Left colon (tissue), 2 donors: ENCODE data around the gene ZBTB32. TPM values are rescaled to one million over a fixed set of nuclear protein-coding genes. Genes with fewer than 3 reads are reported as not detected.
A peak's percentile ranks its signal among the peaks of the same experiment; 100 is the strongest.

Experiments used
- ATAC-seq: fragments of 200-7000 bp; cut with Tn5 transposase; one replicate; pipeline ENCODE4 v1.9.1; 2020; ENCODE audit warnings: mild to moderate bottlenecking, moderate library complexity
- DNase-seq, 2 donors: peaks; one replicate each; pipeline ENCODE4 v3.0.0-alpha.2; 2020
- intact Hi-C, 2 donors: fragments of 100-400 bp; cut with DNase I in 1 of 2; cut with micrococcal nuclease in 1 of 2; formaldehyde crosslinking; loops; one replicate each; pipeline versions ENCODE4 v1.11.2 to v1.14.0; 2022; cut with DNase I, micrococcal nuclease
- total RNA-seq, 2 donors: library from RNA; stranded (reverse); fragmentation: NEBNext Ultra II Directional; extraction: Animal tissue kit (Norgen Biotek cat#: 25700); gene quantifications; one replicate each; pipeline ENCODE4 v1.2.1, GENCODE V29; 2021
- donor health status: DM: no; HTN: no; CAD: no.
- donor health status: DM: yes; HTN: yes; CAD: no.

Gene ZBTB32
- total RNA-seq, 2 donors from 2014 or later, result 0.15 to 1.1 TPM

- DNase-seq, result no peak
- ATAC-seq, result no peak
- intact Hi-C loops, result no loop called here
These were observed 25.4 kb downstream of the ZBTB32 start for GRCh38 chr19:35729763-35730162.

GRCh38 chr19:35730326-35730725 is 26.0 kb downstream of the ZBTB32 start:
- no peak for DNase-seq
- ATAC-seq, result no peak
- intact Hi-C loops, result no loop called here

- ATAC-seq (peak; percentile 18), DNase-seq (no peak)
- intact Hi-C loops, result no loop called here
These were observed 27.0 kb downstream of the ZBTB32 start for GRCh38 chr19:35731353-35731752.

GRCh38 chr19:35731779-35732405 is 27.5 kb downstream of the ZBTB32 start:
- no peak for ATAC-seq

GRCh38 chr19:35732540-35733179 is 28.3 kb downstream of the ZBTB32 start:
- ATAC-seq, result no peak
- intact Hi-C loops, result no loop called here
- DNase-seq, result no peak

More at GRCh38 chr19:35731779-35732405, 27.5 kb downstream of the ZBTB32 start:
- no peak for DNase-seq
- intact Hi-C loops, result no loop called here

GRCh38 chr19:35733180-35734125 is 29.1 kb downstream of the ZBTB32 start:
- intact Hi-C loops, result no loop called here
- ATAC-seq, result no peak
- DNase-seq, result no peak

GRCh38 chr19:35734273-35734672 is 29.9 kb downstream of the ZBTB32 start:
- intact Hi-C loops, result no loop called here
- no peak for ATAC-seq
- no peak for DNase-seq

GRCh38 chr19:35734889-35735288 is 30.5 kb downstream of the ZBTB32 start:
- ATAC-seq, result no peak
- no peak for DNase-seq
- intact Hi-C loops, result no loop called here

- intact Hi-C loops, result no loop called here
- no peak for ATAC-seq
- no peak for DNase-seq
These were observed 32.8 kb downstream of the ZBTB32 start for GRCh38 chr19:35736913-35737886.

GRCh38 chr19:35738021-35738886 is 33.9 kb downstream of the ZBTB32 start:
- DNase-seq (no peak), ATAC-seq (no peak)
- intact Hi-C loops, result no loop called here

- intact Hi-C loops, result no loop called here
- DNase-seq (no peak), ATAC-seq (no peak)
These were observed 34.5 kb downstream of the ZBTB32 start for GRCh38 chr19:35738887-35739229.

GRCh38 chr19:35739275-35740107 is 35.1 kb downstream of the ZBTB32 start:
- DNase-seq, result no peak
- intact Hi-C loops, result no loop called here
- no peak for ATAC-seq

GRCh38 chr19:35740108-35740422 is 35.7 kb downstream of the ZBTB32 start:
- DNase-seq (no peak), ATAC-seq (no peak)
- intact Hi-C loops, result no loop called here

- DNase-seq, result peak; percentile 98 to 99
- intact Hi-C loops, result no loop called here
- ATAC-seq, result peak; percentile 76
These were observed 36.3 kb downstream of the ZBTB32 start for GRCh38 chr19:35740423-35741202.

GRCh38 chr19:35741203-35741515 is 36.8 kb downstream of the ZBTB32 start:
- ATAC-seq, result no peak
- no peak for DNase-seq
- intact Hi-C loops, result no loop called here

- intact Hi-C loops, result no loop called here
- ATAC-seq (no peak), DNase-seq (peak in 1 of 2 donors; percentile 53)
These were observed 37.9 kb downstream of the ZBTB32 start, which contains the start of gene IGFLR1 for GRCh38 chr19:35742121-35742724. IGFLR1 (minus strand) TSS chr19:35742452; CDS start chr19:35741180, 1,272 bp downstream.
